Suppressor macrophage treated with lipopolysaccharide for 4 hours (primary cell): ENCODE data around the gene PAIP1.
"Not testable (repeated sequence)": the region's sequence is repeated elsewhere in the genome, so short reads cannot be mapped to it uniquely, and the experiment has no call there.

Experiments used
- DNase-seq: peaks from one replicate; pipeline ENCODE4 v3.0.0-alpha.2; 2020

Gene PAIP1

DNA sequence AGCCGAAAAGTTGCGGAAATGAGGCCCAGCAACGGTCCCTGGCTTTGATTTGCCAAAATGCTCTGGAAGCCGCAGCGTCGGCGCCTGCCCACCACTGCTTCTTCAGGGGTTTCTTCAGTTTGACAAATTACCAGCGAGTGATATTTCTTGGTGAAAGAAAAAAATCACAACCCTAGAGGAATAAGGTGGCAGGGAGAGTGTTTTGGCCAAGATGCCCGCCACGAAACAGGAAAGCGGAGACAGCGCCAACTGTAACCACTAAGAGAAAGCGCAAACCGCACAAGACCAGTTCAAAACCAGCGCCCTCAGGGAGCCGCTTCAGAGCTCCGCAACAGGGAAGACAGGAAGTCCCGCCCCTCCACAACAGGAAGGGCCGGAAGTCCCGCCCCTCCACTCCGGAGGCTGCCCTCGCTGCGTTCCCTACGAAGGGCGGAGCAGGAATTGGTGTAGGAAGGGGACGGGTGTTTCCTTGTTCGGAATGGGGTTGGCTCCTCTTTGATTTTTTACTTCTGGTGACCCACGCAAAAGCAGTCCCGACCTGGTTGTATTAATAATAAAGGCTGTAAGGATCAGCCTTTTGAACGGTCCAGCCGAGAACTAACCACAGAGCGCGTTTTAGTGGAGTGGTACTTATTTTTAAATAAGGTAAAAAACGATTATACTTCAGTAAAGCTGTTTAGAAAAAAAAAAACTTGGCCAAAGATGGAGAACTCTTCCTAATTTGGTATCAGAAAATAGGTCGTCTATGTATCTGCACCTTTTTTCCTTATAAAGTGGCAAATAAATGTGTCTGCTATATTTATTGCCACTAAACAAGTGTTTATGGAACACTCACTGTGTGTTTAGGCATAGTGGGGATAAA, 41.8 kb downstream of the PAIP1 start, which contains the start of gene C5orf34:
TSS of gene C5orf34 (minus strand) at position 333 of the 862 bp plus-strand sequence. CDS start 5,809 bp downstream, outside the sequence.
- peak; percentile 99 for DNase-seq

GRCh38 chr5:43514471-43514815, 42.4 kb downstream of the PAIP1 start:
- no peak for DNase-seq

- DNase-seq, result no peak
These were observed 42.9 kb downstream of the PAIP1 start for GRCh38 chr5:43514025-43514424.

DNA sequence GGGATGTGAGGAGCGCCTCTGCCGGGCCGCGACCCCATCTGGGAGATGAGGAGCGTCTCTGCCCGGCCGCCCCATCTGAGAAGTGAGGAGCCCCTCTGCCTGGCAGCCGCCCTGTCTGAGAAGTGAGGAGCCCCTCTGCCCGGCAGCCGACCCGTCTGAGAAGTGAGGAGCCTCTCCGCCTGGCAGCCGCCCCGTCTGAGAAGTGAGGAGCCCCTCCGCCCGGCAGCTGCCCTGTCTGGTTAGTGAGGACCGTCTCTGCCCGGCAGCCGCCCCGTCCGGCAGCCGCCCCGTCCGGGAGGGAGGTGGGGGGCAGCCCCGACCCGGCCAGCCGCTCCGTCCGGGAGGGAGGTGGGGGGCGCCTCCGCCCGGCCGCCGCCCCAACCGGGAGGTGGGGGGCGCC, 45.8 kb downstream of the PAIP1 start:
- not testable (repeated sequence) for DNase-seq

GRCh38 chr5:43498581-43498980, 58.3 kb downstream of the PAIP1 start:
- peak; percentile 48 for DNase-seq

- DNase-seq, result no peak
These were observed 59.4 kb downstream of the PAIP1 start for GRCh38 chr5:43497311-43498104.

- no peak for DNase-seq
These were observed 65.6 kb downstream of the PAIP1 start for GRCh38 chr5:43491326-43491725.

DNA sequence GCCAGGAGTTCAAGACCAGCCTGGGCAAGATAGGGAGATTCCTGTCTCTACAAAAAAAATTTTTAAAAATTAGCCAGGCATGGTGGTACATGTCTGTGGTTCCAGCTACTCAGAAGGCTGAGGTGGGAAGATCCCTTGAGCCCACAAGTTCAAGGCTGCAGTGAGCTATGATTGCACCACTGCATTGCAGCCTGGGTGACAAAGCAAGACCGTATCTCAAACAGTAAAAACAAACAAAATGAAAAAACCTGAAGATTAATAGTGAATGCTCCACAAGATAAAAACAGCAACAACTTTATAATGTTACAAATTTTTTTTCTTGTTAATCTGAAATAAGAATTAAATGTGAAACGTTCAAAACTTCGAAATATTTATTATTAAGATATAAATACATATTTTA, 70.5 kb downstream of the PAIP1 start:
- no peak for DNase-seq

DNA sequence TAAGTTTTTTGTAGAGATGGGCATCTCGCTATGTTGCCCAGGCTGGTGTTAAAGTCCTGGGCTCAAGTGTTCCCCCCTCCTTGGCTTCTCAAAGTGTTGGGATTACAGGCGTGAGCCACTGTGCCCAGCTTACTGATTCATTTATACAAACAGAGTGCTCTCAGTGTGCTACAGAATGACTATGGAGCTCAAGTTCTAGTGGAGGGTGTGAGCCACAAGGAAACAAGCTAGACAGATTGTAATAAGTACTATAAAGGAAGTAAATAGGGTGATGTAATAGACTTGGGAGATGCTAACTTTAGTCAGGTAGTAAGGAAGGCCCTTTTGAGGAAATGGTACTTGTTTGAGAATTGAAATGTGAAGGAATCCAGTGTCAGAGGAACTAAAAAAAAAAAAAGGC, 71.5 kb downstream of the PAIP1 start:
- DNase-seq, result peak; percentile 6

DNA sequence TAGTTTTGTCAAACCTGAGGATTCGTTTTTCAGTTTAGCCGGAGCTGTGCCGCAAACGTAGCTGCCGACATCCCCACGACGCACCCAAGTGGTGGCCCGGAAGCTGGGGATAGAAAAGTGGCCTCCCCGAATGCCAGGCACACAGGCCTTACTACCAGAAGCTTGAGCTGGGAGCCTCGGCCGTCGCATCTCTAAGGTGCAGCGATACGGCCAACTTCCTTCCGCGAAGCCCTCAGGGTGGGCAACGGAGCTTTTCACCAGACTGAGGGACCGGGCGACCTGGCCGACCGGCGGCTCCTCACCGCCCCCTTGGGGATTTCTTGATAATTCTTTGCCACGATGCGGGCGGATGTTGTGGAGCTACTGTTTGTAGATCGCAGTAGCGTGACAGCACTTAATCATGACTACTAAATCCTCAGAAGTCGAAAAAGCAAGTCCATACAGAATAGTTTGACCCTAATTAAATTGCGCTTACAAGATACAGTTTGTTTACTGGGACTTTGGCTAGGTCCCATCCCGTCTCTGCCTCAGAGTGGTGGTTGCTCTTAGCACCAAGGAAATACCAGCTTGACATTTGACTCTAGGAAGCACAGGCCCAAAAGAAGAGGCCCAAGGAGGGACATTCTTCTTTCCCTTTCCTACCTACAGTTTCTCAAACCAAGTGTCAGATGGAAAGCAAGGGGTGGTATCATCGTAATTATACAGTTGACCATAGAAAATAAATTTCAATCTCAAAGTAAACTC, 72.6 kb downstream of the PAIP1 start:
- DNase-seq, result peak; percentile 85

DNA sequence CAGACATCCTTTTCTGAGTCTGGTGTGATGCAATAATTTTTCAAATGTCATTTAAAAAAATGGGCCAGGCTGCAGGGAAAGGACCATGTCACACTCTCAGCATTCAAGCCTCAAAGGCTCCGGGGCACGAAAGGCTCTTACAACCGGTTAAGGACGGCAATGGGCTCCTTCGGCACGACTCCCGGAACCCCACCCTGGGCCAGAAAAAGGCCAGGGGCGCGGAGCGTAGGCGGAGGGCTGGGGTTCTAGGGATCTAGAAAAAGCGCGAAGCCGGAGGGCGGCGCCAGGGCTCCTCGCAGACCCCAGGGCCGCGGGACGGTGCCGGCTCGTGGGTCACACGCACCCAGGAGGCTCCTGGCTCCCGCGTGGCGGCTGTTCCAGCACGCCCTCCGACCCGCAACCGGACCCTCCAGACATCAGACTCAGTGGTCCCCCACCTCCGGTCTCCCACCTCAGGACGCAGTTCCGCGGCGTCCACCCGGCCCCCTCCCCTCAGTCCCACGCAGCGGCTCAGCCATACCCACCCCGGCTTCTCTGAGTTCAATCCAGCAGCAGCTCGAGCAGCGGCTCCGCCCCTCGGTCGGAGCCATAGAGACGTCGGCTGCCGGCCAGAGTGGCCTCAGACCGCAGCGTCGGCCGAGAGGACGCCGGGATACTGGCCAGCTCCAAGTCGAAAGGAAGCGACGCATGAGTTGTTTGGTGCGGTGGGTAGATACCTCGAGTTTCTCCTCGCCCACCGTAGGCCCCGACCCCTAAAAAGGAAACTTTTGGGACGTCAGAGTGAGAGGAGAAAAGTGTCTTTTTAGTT, 73.4 kb downstream of the PAIP1 start, which contains the start of gene TMEM267:
TSS of gene TMEM267 (minus strand) at position 568 of the 808 bp plus-strand sequence. CDS start 29,896 bp downstream, outside the sequence.
- DNase-seq, result peak; percentile 94

- no peak for DNase-seq
These were observed 74.2 kb downstream of the PAIP1 start for GRCh38 chr5:43482490-43483297.
